ENCODE measurements around the gene NPTN. TPM values are rescaled to one million over a fixed set of nuclear protein-coding genes. Genes with fewer than 3 reads are reported as not detected.

NPTN gene
- total RNA-seq, 1 experiment from 2014 or later = 90.9 TPM

DNA sequence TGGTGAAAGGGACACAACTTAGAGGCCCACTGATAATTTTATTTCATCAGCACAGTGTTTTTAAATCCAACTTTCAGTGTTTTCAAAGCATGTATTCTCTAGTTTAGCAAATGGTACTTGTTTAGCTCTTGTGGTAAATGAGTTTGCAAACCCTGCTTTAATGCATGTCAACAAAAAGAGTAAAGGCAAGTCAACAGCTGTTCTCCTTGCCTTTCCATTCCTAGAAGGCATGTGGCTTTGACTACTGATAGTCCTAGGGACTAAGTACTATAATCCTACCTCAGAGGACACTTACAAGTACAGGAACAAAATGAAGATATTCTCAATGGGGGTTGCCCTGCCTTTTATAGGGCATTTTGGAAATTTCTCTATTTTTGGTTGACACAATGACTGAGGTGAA is 13.1 kb downstream of the NPTN start:
- no TSS peak for BruUV-seq (replicated peaks)
- RAD21 ChIA-PET (ENCODE audit: low non-redundant PET in 1 of 2, low total read pairs in 2 of 2, uncharacterized antibody in 2 of 2, unreplicated experiment in 2 of 2) = no interaction called here
- H3K79me2 ChIP-seq (ENCODE audit: insufficient read depth, low read length) = peaks cover 99% of the 10 kb centered on the region

More for the DNA sequence above, 13.1 kb downstream of the NPTN start:
- TF ChIP-seq FOSL1 (IDR thresholded peaks at IDR 0.05; ENCODE audit: low read depth) (no peak), CBX3 (IDR thresholded peaks at IDR 0.05; ENCODE audit: low read depth) (no peak), EZH2 (IDR thresholded peaks at IDR 0.05) (no peak), ZFX (IDR thresholded peaks at IDR 0.05) (no peak), ELF1 (IDR thresholded peaks at IDR 0.05; ENCODE audit: borderline replicate concordance, low read depth) (no peak), YY1 (IDR thresholded peaks at IDR 0.05; ENCODE audit: extremely low read depth, insufficient replicate concordance, low read depth, low read length) (no peak), POLR2A (IDR thresholded peaks at IDR 0.05; ENCODE audit: borderline replicate concordance, extremely low read depth, insufficient read depth, insufficient read length) (no peak), SP1 (IDR thresholded peaks at IDR 0.05; ENCODE audit: low read depth) (no peak), RAD21 (IDR thresholded peaks at IDR 0.05; ENCODE audit: low read depth) (no peak), EGR1 (IDR thresholded peaks at IDR 0.05; ENCODE audit: low read depth) (no peak)
- TF ChIP-seq, protein P1, sequence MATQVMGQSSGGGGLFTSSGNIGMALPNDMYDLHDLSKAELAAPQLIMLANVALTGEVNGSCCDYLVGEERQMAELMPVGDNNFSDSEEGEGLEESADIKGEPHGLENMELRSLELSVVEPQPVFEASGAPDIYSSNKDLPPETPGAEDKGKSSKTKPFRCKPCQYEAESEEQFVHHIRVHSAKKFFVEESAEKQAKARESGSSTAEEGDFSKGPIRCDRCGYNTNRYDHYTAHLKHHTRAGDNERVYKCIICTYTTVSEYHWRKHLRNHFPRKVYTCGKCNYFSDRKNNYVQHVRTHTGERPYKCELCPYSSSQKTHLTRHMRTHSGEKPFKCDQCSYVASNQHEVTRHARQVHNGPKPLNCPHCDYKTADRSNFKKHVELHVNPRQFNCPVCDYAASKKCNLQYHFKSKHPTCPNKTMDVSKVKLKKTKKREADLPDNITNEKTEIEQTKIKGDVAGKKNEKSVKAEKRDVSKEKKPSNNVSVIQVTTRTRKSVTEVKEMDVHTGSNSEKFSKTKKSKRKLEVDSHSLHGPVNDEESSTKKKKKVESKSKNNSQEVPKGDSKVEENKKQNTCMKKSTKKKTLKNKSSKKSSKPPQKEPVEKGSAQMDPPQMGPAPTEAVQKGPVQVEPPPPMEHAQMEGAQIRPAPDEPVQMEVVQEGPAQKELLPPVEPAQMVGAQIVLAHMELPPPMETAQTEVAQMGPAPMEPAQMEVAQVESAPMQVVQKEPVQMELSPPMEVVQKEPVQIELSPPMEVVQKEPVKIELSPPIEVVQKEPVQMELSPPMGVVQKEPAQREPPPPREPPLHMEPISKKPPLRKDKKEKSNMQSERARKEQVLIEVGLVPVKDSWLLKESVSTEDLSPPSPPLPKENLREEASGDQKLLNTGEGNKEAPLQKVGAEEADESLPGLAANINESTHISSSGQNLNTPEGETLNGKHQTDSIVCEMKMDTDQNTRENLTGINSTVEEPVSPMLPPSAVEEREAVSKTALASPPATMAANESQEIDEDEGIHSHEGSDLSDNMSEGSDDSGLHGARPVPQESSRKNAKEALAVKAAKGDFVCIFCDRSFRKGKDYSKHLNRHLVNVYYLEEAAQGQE (IDR thresholded peaks at IDR 0.05; ENCODE audit: low read depth) = no peak
- TF ChIP-seq, protein P2, sequence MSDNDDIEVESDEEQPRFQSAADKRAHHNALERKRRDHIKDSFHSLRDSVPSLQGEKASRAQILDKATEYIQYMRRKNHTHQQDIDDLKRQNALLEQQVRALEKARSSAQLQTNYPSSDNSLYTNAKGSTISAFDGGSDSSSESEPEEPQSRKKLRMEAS (IDR thresholded peaks at IDR 0.05) = no peak
- TF ChIP-seq, protein P3, sequence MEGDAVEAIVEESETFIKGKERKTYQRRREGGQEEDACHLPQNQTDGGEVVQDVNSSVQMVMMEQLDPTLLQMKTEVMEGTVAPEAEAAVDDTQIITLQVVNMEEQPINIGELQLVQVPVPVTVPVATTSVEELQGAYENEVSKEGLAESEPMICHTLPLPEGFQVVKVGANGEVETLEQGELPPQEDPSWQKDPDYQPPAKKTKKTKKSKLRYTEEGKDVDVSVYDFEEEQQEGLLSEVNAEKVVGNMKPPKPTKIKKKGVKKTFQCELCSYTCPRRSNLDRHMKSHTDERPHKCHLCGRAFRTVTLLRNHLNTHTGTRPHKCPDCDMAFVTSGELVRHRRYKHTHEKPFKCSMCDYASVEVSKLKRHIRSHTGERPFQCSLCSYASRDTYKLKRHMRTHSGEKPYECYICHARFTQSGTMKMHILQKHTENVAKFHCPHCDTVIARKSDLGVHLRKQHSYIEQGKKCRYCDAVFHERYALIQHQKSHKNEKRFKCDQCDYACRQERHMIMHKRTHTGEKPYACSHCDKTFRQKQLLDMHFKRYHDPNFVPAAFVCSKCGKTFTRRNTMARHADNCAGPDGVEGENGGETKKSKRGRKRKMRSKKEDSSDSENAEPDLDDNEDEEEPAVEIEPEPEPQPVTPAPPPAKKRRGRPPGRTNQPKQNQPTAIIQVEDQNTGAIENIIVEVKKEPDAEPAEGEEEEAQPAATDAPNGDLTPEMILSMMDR (IDR thresholded peaks at IDR 0.05 in 2 of 3, conservative IDR thresholded peaks at IDR 0.05 in 1 of 3; ENCODE audit: borderline replicate concordance in 1 of 3, insufficient read depth in 1 of 3, low read depth in 2 of 3, low read length in 2 of 3) = no peak
- Histone ChIP-seq H3K9me2 (ENCODE audit: insufficient read depth) (no peaks in the 10 kb centered on the region), H3K4me1 (ENCODE audit: control insufficient read depth in 1 of 2, insufficient read depth in 2 of 2, low read length in 2 of 2) (no peaks in the 10 kb centered on the region), H3K9ac (ENCODE audit: low read length) (no peak overlapping the region), H3K27me3 (ENCODE audit: insufficient read depth, low read length) (no peaks in the 10 kb centered on the region), H3K4me2 (ENCODE audit: low read length) (no peak overlapping the region), H2AFZ (ENCODE audit: low read depth, low read length, poor library complexity, severe bottlenecking) (no peak overlapping the region), H3K36me3 (ENCODE audit: control insufficient read depth in 1 of 2, insufficient read depth in 2 of 2, low read length in 2 of 2) (no peaks in the 10 kb centered on the region), H3K9me3 (ENCODE audit: control insufficient read depth in 1 of 2, insufficient read depth in 1 of 2, low read depth in 1 of 2, low read length in 2 of 2) (no peaks in the 10 kb centered on the region), H4K20me1 (ENCODE audit: insufficient read depth) (peaks cover 24% of the 10 kb centered on the region), H3K27ac (ENCODE audit: low read depth, low read length) (no peak overlapping the region), H3K4me3 (replicated peaks in 1 of 2; ENCODE audit: low read depth in 1 of 2, low read length in 2 of 2) (no peak overlapping the region)
- no peak for ATAC-seq
- CTCF ChIA-PET = interaction anchor here (1.2 kb wide), 1 partner anchor 16 kb away, joined by 6 read pairs; no protein-coding TSS in a partner anchor
- intact Hi-C loops (cut with micrococcal nuclease) = no loop called here
- POLR2A ChIA-PET = interaction anchor here (1.0 kb wide), 1 partner anchor 14 kb away, joined by 4 read pairs; the partner anchor contains the start of gene NPTN
- DNase-seq (ENCODE audit: low read depth, low spot score) = no peak

Data from HCT116 (cell line).